OCI-LY3 (cell line): ENCODE measurements around the gene HTR1D.
A peak's percentile ranks its signal among the peaks of the same experiment; 100 is the strongest.

Experiments
- H2AFZ ChIP-seq: fragments of 200-600, 300-600 bp; shearing (Covaris generic); 2 replicates; pipeline ENCODE4 v1.6.0; 2014; ENCODE audit warnings: antibody characterized with exemption, low read depth, low read length
- H3K27ac ChIP-seq: fragments of 200-600, 300-600 bp; sonication (generic); 2 replicates; pipeline ENCODE4 v1.5.1; 2014; ENCODE audit warnings: mild to moderate bottlenecking, low read length, moderate library complexity, mixed read lengths
- H3K27me3 ChIP-seq: fragments of 200-600, 300-600 bp; sonication (generic); 2 replicates; pipeline ENCODE4 v1.6.1; 2014; ENCODE audit warnings: low read depth, low read length, mixed read lengths
- H3K36me3 ChIP-seq: fragments of 200-600, 300-600 bp; sonication (generic); replicated peaks from 2 replicates; pipeline ENCODE3; 2014; ENCODE audit warnings: low read depth, low read length, mixed read lengths
- H3K4me1 ChIP-seq: fragments of 300-600, 200-600 bp; sonication (generic); 2 replicates; pipeline ENCODE4 v1.6.1; 2014; ENCODE audit warnings: low read length, mixed read lengths
- H3K4me2 ChIP-seq: fragments of 200-600, 300-600 bp; sonication (generic); 2 replicates; pipeline ENCODE4 v1.6.1; 2014; ENCODE audit warnings: low read length, mixed read lengths
- H3K4me3 ChIP-seq: fragments of 300-600, 200-600 bp; sonication (generic); 2 replicates; pipeline ENCODE4 v1.5.1; 2014; ENCODE audit warnings: antibody characterized with exemption, mild to moderate bottlenecking, low read length, moderate library complexity
- H3K79me2 ChIP-seq: fragments of 300-600, 200-600 bp; shearing (Covaris generic); 2 replicates; pipeline ENCODE4 v1.6.1; 2014; ENCODE audit warnings: mild to moderate bottlenecking, low read length, mixed read lengths
- H3K9ac ChIP-seq: fragments of 300-600, 200-600 bp; shearing (Covaris generic); 2 replicates; pipeline ENCODE4 v1.6.0; 2014; ENCODE audit warnings: mild to moderate bottlenecking, low read length, moderate library complexity
- H3K9me3 ChIP-seq: fragments of 200-600, 300-600 bp; shearing (Covaris generic); 2 replicates; pipeline ENCODE4 v1.6.1; 2014; ENCODE audit warnings: low read length, mixed read lengths; ENCODE audit not compliant: insufficient read depth
- H4K20me1 ChIP-seq: fragments of 200-600, 300-600 bp; sonication (generic); 2 replicates; pipeline ENCODE4 v1.6.1; 2016; ENCODE audit warnings: low read length, mixed read lengths; ENCODE audit not compliant: insufficient read depth
- EZH2phosphoT487 ChIP-seq: fragments of 200-600 bp; shearing (Covaris generic); IDR thresholded peaks from 2 replicates; pipeline ENCODE4 v1.6.1; 2018; ENCODE audit warnings: antibody characterized with exemption, mixed run types, low read depth
- TF ChIP-seq, protein P1 (sequence below): fragments of 200-600, 300-600 bp; sonication (generic); IDR thresholded peaks from 2 replicates; pipeline ENCODE4 v1.5.1; 2014; ENCODE audit warnings: antibody characterized with exemption, low read length, low read depth

Gene HTR1D

DNA sequence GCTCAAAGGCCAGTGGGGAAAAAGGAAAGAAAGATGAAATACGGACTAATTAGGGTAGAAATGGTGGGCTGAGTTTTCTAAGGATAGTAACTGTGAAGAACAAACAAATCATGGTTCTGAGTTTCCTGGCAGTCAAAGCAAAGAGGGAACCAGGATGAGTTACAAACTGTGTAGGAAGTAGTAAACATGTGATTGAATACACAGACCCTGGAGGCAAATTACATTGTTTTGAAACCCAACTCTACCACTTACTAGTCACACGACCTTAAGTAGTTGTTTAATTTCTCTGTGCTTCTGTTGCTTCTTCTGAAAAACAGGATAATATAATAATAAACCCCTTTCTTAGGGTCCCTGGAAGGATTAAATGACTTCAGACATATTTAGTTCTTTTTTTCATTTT, 37.4 kb downstream of the HTR1D start:
- Histone ChIP-seq H3K27me3 (peaks cover 8% of the 10 kb centered on the region), H3K4me3 (no peak overlapping the region), H3K9me3 (no peaks in the 10 kb centered on the region), H3K36me3 (no peaks in the 10 kb centered on the region), H3K27ac (no peak overlapping the region), H3K9ac (no peak overlapping the region), H3K4me2 (no peak overlapping the region), H3K79me2 (no peaks in the 10 kb centered on the region), H4K20me1 (no peaks in the 10 kb centered on the region), H3K4me1 (peaks cover 15% of the 10 kb centered on the region), H2AFZ (no peak overlapping the region)
- TF ChIP-seq EZH2phosphoT487 = no peak
- TF ChIP-seq, protein P1, sequence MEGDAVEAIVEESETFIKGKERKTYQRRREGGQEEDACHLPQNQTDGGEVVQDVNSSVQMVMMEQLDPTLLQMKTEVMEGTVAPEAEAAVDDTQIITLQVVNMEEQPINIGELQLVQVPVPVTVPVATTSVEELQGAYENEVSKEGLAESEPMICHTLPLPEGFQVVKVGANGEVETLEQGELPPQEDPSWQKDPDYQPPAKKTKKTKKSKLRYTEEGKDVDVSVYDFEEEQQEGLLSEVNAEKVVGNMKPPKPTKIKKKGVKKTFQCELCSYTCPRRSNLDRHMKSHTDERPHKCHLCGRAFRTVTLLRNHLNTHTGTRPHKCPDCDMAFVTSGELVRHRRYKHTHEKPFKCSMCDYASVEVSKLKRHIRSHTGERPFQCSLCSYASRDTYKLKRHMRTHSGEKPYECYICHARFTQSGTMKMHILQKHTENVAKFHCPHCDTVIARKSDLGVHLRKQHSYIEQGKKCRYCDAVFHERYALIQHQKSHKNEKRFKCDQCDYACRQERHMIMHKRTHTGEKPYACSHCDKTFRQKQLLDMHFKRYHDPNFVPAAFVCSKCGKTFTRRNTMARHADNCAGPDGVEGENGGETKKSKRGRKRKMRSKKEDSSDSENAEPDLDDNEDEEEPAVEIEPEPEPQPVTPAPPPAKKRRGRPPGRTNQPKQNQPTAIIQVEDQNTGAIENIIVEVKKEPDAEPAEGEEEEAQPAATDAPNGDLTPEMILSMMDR = no peak

DNA sequence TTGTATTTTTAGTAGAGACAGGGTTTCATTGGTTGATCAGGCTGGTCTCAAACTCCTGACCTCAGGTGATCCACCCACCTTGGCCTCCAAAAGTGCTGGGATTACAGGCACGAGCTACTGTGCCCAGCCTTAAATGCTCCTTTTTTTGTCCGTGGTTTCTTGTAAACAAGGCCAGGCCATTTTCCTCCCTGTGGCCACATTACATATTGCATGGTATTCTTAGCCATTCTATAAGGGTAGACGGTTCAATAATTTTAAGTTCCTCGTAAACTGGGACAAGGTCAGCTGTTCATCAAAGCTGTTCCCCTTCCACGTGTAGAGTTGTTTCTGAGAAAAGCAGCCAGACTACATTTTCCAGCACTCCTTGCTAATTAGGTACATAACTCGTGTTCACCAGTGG, 38.4 kb downstream of the HTR1D start:
- no peaks in the 10 kb centered on the region for H3K9me3 ChIP-seq
- no peak for TF ChIP-seq EZH2phosphoT487
- TF ChIP-seq, protein P1 = no peak
- H3K27ac ChIP-seq = no peak overlapping the region
- no peaks in the 10 kb centered on the region for H3K79me2 ChIP-seq
- H3K4me1 ChIP-seq = peaks cover 12% of the 10 kb centered on the region
- H3K9ac ChIP-seq = no peak overlapping the region
- no peak overlapping the region for H3K4me2 ChIP-seq
- no peaks in the 10 kb centered on the region for H3K36me3 ChIP-seq
- H2AFZ ChIP-seq = no peak overlapping the region
- H3K27me3 ChIP-seq = peaks cover 8% of the 10 kb centered on the region
- H3K4me3 ChIP-seq = no peak overlapping the region
- no peaks in the 10 kb centered on the region for H4K20me1 ChIP-seq

DNA sequence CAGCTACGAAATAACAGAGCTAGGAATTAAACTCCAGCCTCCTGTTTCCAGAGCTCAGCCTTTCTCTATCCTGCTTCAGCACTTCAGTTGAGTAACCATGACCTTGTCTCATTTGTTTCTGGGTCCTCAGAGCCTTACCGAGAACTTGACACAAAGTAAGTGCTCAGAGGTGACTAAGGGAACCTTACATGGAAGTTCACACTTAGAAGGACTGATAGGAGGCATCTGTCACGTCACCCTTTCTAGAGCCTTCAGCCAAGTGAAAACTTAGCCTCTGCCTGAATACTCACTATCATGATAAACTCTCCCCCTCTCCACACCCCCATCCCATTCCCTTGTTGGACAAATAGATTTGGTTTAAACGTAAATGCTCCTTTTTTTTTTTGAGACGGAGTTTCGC, 38.9 kb downstream of the HTR1D start:
- H3K4me3 ChIP-seq = peak overlapping the region; percentile 72
- no peaks in the 10 kb centered on the region for H3K9me3 ChIP-seq
- no peak overlapping the region for H3K9ac ChIP-seq
- no peak for TF ChIP-seq EZH2phosphoT487
- TF ChIP-seq, protein P1 = no peak
- no peaks in the 10 kb centered on the region for H3K79me2 ChIP-seq
- H3K4me1 ChIP-seq = peaks cover 12% of the 10 kb centered on the region
- H2AFZ ChIP-seq = no peak overlapping the region
- H4K20me1 ChIP-seq = no peaks in the 10 kb centered on the region
- H3K27me3 ChIP-seq = peaks cover 8% of the 10 kb centered on the region
- no peaks in the 10 kb centered on the region for H3K36me3 ChIP-seq
- H3K4me2 ChIP-seq = peak overlapping the region; percentile 81
- H3K27ac ChIP-seq = no peak overlapping the region

DNA sequence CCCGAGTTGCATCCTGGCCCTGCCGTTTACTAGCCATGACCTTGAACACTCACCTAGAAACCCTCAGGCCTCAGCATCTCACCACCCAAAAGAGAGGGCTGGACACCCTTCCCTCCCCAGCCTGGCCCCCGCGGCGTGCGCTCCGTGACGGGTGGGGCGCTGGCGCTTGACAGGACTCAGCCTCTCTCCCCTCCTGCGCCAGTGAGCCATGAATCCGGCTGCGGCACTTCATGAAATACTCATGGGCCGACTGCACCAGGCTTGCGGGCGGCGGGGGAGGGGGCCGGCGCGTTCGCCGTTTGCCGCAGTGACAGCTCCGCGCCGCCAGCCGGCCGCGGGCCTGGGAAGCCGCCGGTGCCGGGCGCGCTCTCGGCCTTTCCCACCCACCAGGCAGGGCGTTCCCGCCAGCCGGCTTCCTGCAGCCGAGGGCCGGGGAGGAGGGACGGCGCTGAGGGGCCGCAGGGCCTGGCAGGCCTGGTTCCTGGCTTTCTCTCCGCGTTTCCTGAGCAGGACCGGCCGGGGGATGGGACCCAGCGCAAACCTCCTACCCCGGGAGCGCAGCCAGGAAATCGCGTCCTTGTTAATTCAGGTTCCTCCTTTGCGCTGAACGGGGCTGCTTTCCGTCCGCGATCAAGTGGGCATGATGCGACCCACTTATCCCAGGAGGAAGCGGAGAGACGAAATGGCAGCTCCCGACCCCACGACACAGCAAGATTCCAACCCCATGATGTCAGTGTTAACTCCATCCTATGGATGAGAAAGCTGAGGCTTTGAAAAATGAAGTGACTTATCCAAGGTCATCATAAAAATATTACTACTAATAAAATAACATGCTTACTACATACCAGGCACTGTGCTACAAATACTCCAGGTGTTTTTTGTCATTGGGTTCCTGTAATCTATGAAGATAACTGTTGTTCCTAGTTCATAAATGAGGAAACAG, 39.6 kb downstream of the HTR1D start:
- Histone ChIP-seq H4K20me1 (no peaks in the 10 kb centered on the region), H3K4me2 (peak overlapping the region; percentile 81), H3K4me1 (peaks cover 12% of the 10 kb centered on the region), H3K27me3 (peaks cover 8% of the 10 kb centered on the region), H3K36me3 (no peaks in the 10 kb centered on the region), H3K79me2 (no peaks in the 10 kb centered on the region), H3K27ac (no peak overlapping the region), H3K4me3 (peak overlapping the region; percentile 72), H2AFZ (peak overlapping the region; percentile 20), H3K9ac (peak overlapping the region; percentile 42; the same call in 1 of the 2 replicates), H3K9me3 (no peaks in the 10 kb centered on the region)
- TF ChIP-seq, protein P1 = no peak
- TF ChIP-seq EZH2phosphoT487 = no peak
